Gastrocnemius medialis (tissue), 4 donors: Measurements from ENCODE around the gene FAN1.

Experiments
- CTCF ChIP-seq, 5 experiments: fragments of 450-650 bp in 3 of 5; fragments of 200-600 bp in 2 of 5; sonication (generic) in 2 of 5; IDR thresholded peaks in 4 of 5; conservative IDR thresholded peaks in 1 of 5; 1 replicate in 4 of 5; 2 replicates in 1 of 5; pipeline ENCODE4 v1.5.1; 2016 to 2019; ENCODE audit warnings: antibody characterized with exemption in 5 of 5, mild to moderate bottlenecking in 3 of 5, moderate library complexity in 3 of 5
- POLR2A ChIP-seq, 2 donors: fragments of 450-650 bp; IDR thresholded peaks; one replicate each; pipeline ENCODE4 v1.6.1; 2017; ENCODE audit warnings: antibody characterized with exemption in 2 of 2, mild to moderate bottlenecking in 2 of 2, moderate library complexity in 2 of 2

GRCh38 chr15:30889196-30889595 lies 14.5 kb upstream of the FAN1 start:
- TF ChIP-seq CTCF (IDR thresholded peaks at IDR 0.05 in 4 of 5, conservative IDR thresholded peaks at IDR 0.05 in 1 of 5) = no peak
- no peak for TF ChIP-seq POLR2A (IDR thresholded peaks at IDR 0.05)
